ENCODE measurements around the gene MPP3. TPM values are rescaled to one million over a fixed set of nuclear protein-coding genes. Genes with fewer than 3 reads are reported as not detected.

MPP3 gene
- total RNA-seq, 6 experiments from 2014 or later: 1.3 to 2.5 (median 1.8) TPM

DNA sequence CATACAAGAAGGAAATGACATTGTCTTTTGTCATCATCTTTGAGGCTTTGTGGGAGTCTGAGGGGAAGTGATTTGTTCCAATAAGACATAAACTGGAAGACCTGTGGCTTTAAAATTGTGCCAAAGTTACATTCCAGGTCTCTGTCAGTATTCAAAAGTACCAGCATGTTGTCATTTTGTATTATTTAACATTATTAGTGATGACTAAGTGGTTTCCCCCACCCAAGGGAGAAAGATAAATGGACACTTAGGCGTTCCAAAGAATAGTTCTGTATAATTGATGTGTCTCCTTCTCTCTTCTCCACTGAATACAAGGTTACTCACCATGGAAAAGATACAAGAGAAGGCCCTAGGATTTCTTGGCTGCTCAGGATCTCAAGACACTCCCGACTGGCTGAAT is 48.9 kb downstream of the MPP3 start:
- Histone ChIP-seq H3K4me1 (peaks cover 0 to 12% (median 0%) of the 10 kb centered on the region in 4 donors), H3K4me3 (no peak overlapping the region), H3K27ac (no peak overlapping the region), H3K36me3 (no peaks in the 10 kb centered on the region), H3K27me3 (no peaks in the 10 kb centered on the region), H3K9me3 (no peaks in the 10 kb centered on the region)
- no peak for DNase-seq
- 83% methylated on average over 2 of the region's 2 CpGs for WGBS (ENCODE audit: insufficient coverage, low coverage, low lambda C conversion rate, missing lambda C conversion rate)
- no peak for TF ChIP-seq POLR2A (IDR thresholded peaks at IDR 0.05)
- no peak for TF ChIP-seq CTCF (IDR thresholded peaks at IDR 0.05)
- ATAC-seq: no peak
- intact Hi-C loops (cut with DNase I): loop anchor here in 1 of 2 donors (10.0 kb wide), 1 partner anchor 61 kb away; the partner anchor contains the start of gene CD300LG

GRCh38 chr17:43782913-43783680 is 49.8 kb downstream of the MPP3 start:
- Histone ChIP-seq H3K36me3 (no peaks in the 10 kb centered on the region), H3K4me1 (peaks cover 0 to 12% (median 0%) of the 10 kb centered on the region in 4 donors), H3K9me3 (no peaks in the 10 kb centered on the region), H3K4me3 (no peak overlapping the region), H3K27ac (no peak overlapping the region), H3K27me3 (no peaks in the 10 kb centered on the region)
- intact Hi-C loops (cut with DNase I): loop anchor here in 1 of 2 donors (10.0 kb wide), 1 partner anchor 62 kb away; the partner anchor contains the start of gene CD300LG
- no peak for DNase-seq
- ATAC-seq: no peak
- TF ChIP-seq CTCF (IDR thresholded peaks at IDR 0.05) (no peak), POLR2A (IDR thresholded peaks at IDR 0.05) (no peak)
- 49% methylated on average over 11 of the region's 15 CpGs for WGBS (ENCODE audit: insufficient coverage, low coverage, low lambda C conversion rate, missing lambda C conversion rate)

GRCh38 chr17:43780135-43780534 is 52.8 kb downstream of the MPP3 start, which contains the start of gene CFAP97D1:
Gene CFAP97D1 (plus strand): TSS chr17:43780435. CDS start chr17:43780463, 28 bp downstream.
- DNase-seq (no peak), ATAC-seq (no peak)
- Histone ChIP-seq H3K27ac (peak within 1 kb of the TSS in 2 of 3 donors; percentile 100), H3K36me3 (peaks cover 0 to 4% (median 0%) of the 10 kb centered on the region in 4 donors), H3K27me3 (no peaks in the 10 kb centered on the region), H3K9me3 (no peaks in the 10 kb centered on the region), H3K4me3 (peak within 1 kb of the TSS; percentile 95 to 99 (median 98)), H3K4me1 (peaks cover 0 to 38% (median 13%) of the 10 kb centered on the region in 4 donors)
- TF ChIP-seq POLR2A (IDR thresholded peaks at IDR 0.05) (no peak), CTCF (IDR thresholded peaks at IDR 0.05) (no peak)
- 56% methylated on average over 7 of the region's 7 CpGs for WGBS (ENCODE audit: insufficient coverage, low coverage, low lambda C conversion rate, missing lambda C conversion rate)
- intact Hi-C loops (cut with DNase I): loop anchor here in 1 of 2 donors (10.0 kb wide), 1 partner anchor 65 kb away; the partner anchor contains the start of gene CD300LG

- Histone ChIP-seq H3K4me1 (peaks cover 0 to 45% (median 16%) of the 10 kb centered on the region in 4 donors), H3K4me3 (peak overlapping the region; percentile 95 to 99 (median 98)), H3K27ac (peak overlapping the region; percentile 100), H3K36me3 (peaks cover 0 to 5% (median 2%) of the 10 kb centered on the region in 4 donors), H3K27me3 (no peaks in the 10 kb centered on the region), H3K9me3 (no peaks in the 10 kb centered on the region)
- ATAC-seq: peak in 2 of 4 donors; percentile 0 to 11
- 27% methylated on average over 10 of the region's 26 CpGs for WGBS (ENCODE audit: insufficient coverage, low coverage, low lambda C conversion rate, missing lambda C conversion rate)
- DNase-seq: no peak
- intact Hi-C loops (cut with DNase I): loop anchor here in 1 of 2 donors (10.0 kb wide), 1 partner anchor 65 kb away; the partner anchor contains the start of gene CD300LG
- no peak for TF ChIP-seq POLR2A (IDR thresholded peaks at IDR 0.05)
- peak in 2 of 4 donors; percentile 7 to 17 for TF ChIP-seq CTCF (IDR thresholded peaks at IDR 0.05)
Measured at GRCh38 chr17:43779145-43780125, 53.5 kb downstream of the MPP3 start.

Data from right lobe of liver (tissue), 6 donors.